Kidney (tissue), 14 donors: ENCODE results near the gene NDUFAF2. TPM values are rescaled to one million over a fixed set of nuclear protein-coding genes. Genes with fewer than 3 reads are reported as not detected.

Source experiments
- DNase-seq, 5 donors: peaks; one replicate each; pipeline ENCODE4 v3.0.0-alpha.2; 2013 to 2020
- FAIRE-seq: peaks from 2 replicates; lab custom pipeline; 2012; peaks lifted over from hg19 to GRCh38; lab: Jason Lieb, UNC
- H3K27ac ChIP-seq, 2 donors: one replicate each; pipeline ENCODE4 v1.7.0; 2013; ENCODE audit warnings: low read depth in 2 of 2, low read length in 2 of 2, inconsistent platforms in 1 of 2
- H3K27me3 ChIP-seq: one replicate; pipeline ENCODE4 v1.7.1; 2013; ENCODE audit warnings: low read length, inconsistent platforms; ENCODE audit not compliant: control insufficient read depth, insufficient read depth
- H3K36me3 ChIP-seq, 3 donors: one replicate each; pipeline versions ENCODE4 v1.7.0 to v1.7.1; 2013; ENCODE audit warnings: low read length in 3 of 3, control low read depth in 1 of 3, inconsistent platforms in 1 of 3; ENCODE audit not compliant: insufficient read depth in 3 of 3, control insufficient read depth in 2 of 3
- H3K4me1 ChIP-seq, 3 donors: one replicate each; pipeline versions ENCODE4 v1.7.0 to v1.7.1; 2013; ENCODE audit warnings: low read length in 3 of 3, inconsistent platforms in 1 of 3, low read depth in 1 of 3; ENCODE audit not compliant: control insufficient read depth in 2 of 3, insufficient read depth in 2 of 3
- H3K4me3 ChIP-seq, 3 donors: one replicate each; pipeline versions ENCODE4 v1.7.0 to v1.8.1; 2013; ENCODE audit warnings: low read length in 3 of 3, control low read depth in 1 of 3, inconsistent platforms in 1 of 3
- H3K9ac ChIP-seq, 3 donors: one replicate each; pipeline versions ENCODE4 v1.7.0 to v1.7.1; 2013; ENCODE audit warnings: low read length in 3 of 3, control low read depth in 1 of 3, inconsistent platforms in 1 of 3
- H3K9me3 ChIP-seq, 3 donors: one replicate each; pipeline versions ENCODE4 v1.7.0 to v1.7.1; 2013; ENCODE audit warnings: low read length in 3 of 3, control low read depth in 1 of 3, inconsistent platforms in 1 of 3; ENCODE audit not compliant: control insufficient read depth in 2 of 3, insufficient read depth in 1 of 3
- intact Hi-C: fragments of 100-400 bp; cut with DNase I; formaldehyde crosslinking; loops from one replicate; pipeline ENCODE4 v1.11.1; 2022
- polyA plus RNA-seq: library from polyadenylated mRNA; stranded (reverse); fragments of 350-450 nt; fragmentation: Illumina TruSeq; extraction: RNeasy Lipid Tissue Mini Kit (QIAGEN cat#74804); gene quantifications from one replicate; pipeline ENCODE4 v1.2.3, GENCODE V29; 2014; ENCODE audit warnings: low read depth, low replicate concordance; ENCODE audit not compliant: insufficient read depth
- total RNA-seq: library from RNA; stranded (reverse); fragmentation: NEBNext Ultra II Directional; extraction: Animal tissue kit (Norgen Biotek cat#: 25700); gene quantifications from one replicate; pipeline ENCODE4 v1.2.1, GENCODE V29; 2021
- TF ChIP-seq, protein P1 (sequence below): IDR thresholded peaks from 3 replicates; pipeline ENCODE4 v1.5.1; 2012; ENCODE audit warnings: mild to moderate bottlenecking, moderate library complexity, borderline replicate concordance; ENCODE audit not compliant: insufficient read depth; ENCODE audit errors: extremely low read depth
- donor health status: control.
- donor health status: control.
- donor health status: control.
- donor health status: control.
- donor health status: control.
- donor health status: DM: yes; HTN: yes; CAD: no.
- donor health status: Normal renal cell carcinoma (clear cell type).

Gene NDUFAF2
- total and polyA plus RNA-seq, 2 donors from 2014 or later, result 23.7 to 47.5 TPM

DNA sequence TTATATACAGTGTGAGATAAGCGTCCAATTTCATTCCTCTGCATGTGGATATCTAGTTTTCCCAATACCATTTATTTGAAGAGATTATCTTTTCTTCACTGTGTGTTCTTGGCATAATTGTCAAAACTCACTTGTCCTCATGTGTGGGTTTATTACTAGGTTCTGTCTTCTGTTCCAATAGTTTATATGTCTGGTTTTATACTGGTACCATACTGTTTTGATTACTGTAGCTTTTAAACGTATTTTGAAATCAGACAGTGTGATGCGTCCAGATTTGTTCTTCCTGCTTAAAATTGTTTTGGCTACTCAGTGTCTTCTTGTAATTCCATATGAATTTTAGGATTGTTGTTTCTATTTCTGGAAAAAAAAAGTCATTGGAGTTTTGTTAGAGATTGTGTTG is 10.2 kb downstream of the NDUFAF2 start:
- TF ChIP-seq, protein P1, sequence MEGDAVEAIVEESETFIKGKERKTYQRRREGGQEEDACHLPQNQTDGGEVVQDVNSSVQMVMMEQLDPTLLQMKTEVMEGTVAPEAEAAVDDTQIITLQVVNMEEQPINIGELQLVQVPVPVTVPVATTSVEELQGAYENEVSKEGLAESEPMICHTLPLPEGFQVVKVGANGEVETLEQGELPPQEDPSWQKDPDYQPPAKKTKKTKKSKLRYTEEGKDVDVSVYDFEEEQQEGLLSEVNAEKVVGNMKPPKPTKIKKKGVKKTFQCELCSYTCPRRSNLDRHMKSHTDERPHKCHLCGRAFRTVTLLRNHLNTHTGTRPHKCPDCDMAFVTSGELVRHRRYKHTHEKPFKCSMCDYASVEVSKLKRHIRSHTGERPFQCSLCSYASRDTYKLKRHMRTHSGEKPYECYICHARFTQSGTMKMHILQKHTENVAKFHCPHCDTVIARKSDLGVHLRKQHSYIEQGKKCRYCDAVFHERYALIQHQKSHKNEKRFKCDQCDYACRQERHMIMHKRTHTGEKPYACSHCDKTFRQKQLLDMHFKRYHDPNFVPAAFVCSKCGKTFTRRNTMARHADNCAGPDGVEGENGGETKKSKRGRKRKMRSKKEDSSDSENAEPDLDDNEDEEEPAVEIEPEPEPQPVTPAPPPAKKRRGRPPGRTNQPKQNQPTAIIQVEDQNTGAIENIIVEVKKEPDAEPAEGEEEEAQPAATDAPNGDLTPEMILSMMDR, result no peak
- Histone ChIP-seq H3K27me3 (no peaks in the 10 kb centered on the region), H3K9me3 (peaks cover 0 to 9% (median 0%) of the 10 kb centered on the region in 3 donors), H3K36me3 (no peaks in the 10 kb centered on the region), H3K9ac (no peak overlapping the region), H3K4me1 (no peaks in the 10 kb centered on the region), H3K27ac (no peak overlapping the region), H3K4me3 (no peak overlapping the region)
- no peak for FAIRE-seq
- intact Hi-C loops, result no loop called here
- no peak for DNase-seq

DNA sequence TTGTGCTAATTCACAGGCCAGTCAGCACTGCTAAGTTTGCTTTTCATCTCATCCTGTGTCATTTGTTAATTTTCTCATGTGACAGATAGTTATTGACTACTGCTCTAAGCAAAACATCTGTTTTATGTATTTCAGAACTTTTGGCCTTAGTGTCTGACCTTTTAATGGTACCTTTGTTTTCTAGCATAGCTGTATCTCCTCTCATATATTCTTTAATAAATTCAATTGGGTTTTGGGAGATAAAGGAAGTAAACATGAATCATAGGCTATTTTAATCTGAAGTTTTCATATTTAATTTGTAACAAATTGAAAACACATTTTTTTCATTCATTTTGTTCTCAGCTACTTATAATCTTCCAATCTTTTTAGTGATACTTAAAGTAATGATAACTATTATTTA is 13.1 kb downstream of the NDUFAF2 start:
- no peak for DNase-seq
- FAIRE-seq, result peak; percentile 37
- H3K9ac ChIP-seq, result no peak overlapping the region

DNA sequence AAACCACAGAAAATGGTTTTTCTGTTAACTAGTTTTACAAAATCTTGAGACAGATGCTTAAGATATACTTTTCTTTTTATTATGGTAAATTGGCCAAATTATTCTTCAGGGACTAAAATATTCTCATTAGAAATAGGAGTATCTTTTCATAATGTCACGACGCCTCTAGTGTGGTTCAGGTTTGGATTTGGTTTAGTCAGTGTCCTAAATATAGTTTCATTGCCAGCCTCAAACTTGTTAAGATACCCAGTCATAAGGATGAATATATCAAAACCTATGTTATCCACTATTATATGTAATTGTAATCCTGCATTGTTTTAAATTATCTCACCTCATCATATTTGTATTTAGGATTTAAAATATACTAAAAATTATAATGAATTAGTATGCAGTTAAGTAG is 13.7 kb downstream of the NDUFAF2 start:
- Histone ChIP-seq H3K4me3 (no peak overlapping the region), H3K27me3 (no peaks in the 10 kb centered on the region), H3K27ac (no peak overlapping the region), H3K9me3 (peaks cover 0 to 9% (median 0%) of the 10 kb centered on the region in 3 donors), H3K36me3 (no peaks in the 10 kb centered on the region), H3K4me1 (no peaks in the 10 kb centered on the region), H3K9ac (no peak overlapping the region)
- FAIRE-seq, result no peak
- TF ChIP-seq, protein P1, result no peak
- intact Hi-C loops, result no loop called here
- DNase-seq, result no peak

More for the DNA sequence above, 13.1 kb downstream of the NDUFAF2 start:
- H3K36me3 ChIP-seq, result no peaks in the 10 kb centered on the region
- intact Hi-C loops, result no loop called here
- no peak overlapping the region for H3K27ac ChIP-seq
- H3K27me3 ChIP-seq, result no peaks in the 10 kb centered on the region
- peaks cover 0 to 9% (median 0%) of the 10 kb centered on the region in 3 donors for H3K9me3 ChIP-seq
- TF ChIP-seq, protein P1, result no peak
- no peak overlapping the region for H3K4me3 ChIP-seq
- H3K4me1 ChIP-seq, result no peaks in the 10 kb centered on the region

DNA sequence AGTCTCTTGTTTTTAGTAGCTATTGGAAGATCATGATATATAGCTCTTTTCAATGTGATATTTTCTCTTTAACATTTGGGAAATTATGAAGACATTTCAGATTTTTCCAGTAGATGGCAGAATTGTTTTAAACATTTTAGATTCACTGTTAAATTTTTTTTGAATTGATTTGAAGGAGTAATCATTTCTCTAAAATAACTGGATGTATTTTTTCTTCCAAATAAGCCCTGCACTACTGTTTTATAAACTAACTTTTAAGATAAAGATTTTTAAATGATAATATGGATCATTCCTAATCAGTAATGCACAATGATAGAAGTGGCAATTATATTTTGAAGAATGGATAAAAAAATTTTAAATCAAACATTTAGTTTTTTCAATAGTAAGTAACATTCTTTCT is 14.2 kb downstream of the NDUFAF2 start:
- intact Hi-C loops, result no loop called here
- Histone ChIP-seq H3K27ac (no peak overlapping the region), H3K36me3 (no peaks in the 10 kb centered on the region), H3K4me3 (no peak overlapping the region), H3K9me3 (peaks cover 0 to 9% (median 0%) of the 10 kb centered on the region in 3 donors), H3K4me1 (no peaks in the 10 kb centered on the region), H3K27me3 (no peaks in the 10 kb centered on the region), H3K9ac (no peak overlapping the region)
- TF ChIP-seq, protein P1, result no peak
- DNase-seq, result peak in 2 of 5 donors; percentile 5 to 24
- peak; percentile 98 for FAIRE-seq
